Right atrium auricular region (tissue), 2 donors: ENCODE measurements around the gene ATP1A4. TPM values are rescaled to one million over a fixed set of nuclear protein-coding genes. Genes with fewer than 3 reads are reported as not detected.
"Not testable (repeated sequence)": the region's sequence is repeated elsewhere in the genome, so short reads cannot be mapped to it uniquely, and the experiment has no call there.

Experiments used
- DNase-seq: peaks from one replicate; pipeline ENCODE4 v3.0.0-alpha.2; 2019; ENCODE audit warnings: low spot score
- H3K27ac ChIP-seq, 2 donors: fragments of 200-600 bp; sonication (generic); 1 replicate in 1 of 2; 2 replicates in 1 of 2; pipeline ENCODE4 v1.5.1; 2016 to 2019
- H3K27me3 ChIP-seq, 2 donors: fragments of 200-600 bp; sonication (generic); one replicate each; pipeline versions ENCODE4 v1.5.1 to v1.6.0; 2017 to 2019
- H3K36me3 ChIP-seq: fragments of 200-600 bp; sonication (generic); one replicate; pipeline ENCODE4 v1.5.1; 2016
- H3K4me1 ChIP-seq, 2 donors: fragments of 200-600 bp; sonication (generic); one replicate each; pipeline versions ENCODE4 v1.5.1 to v1.6.0; 2017 to 2019
- H3K4me3 ChIP-seq, 2 donors: fragments of 200-600 bp; sonication (generic); 1 replicate in 1 of 2; 2 replicates in 1 of 2; pipeline ENCODE4 v1.5.1; 2017 to 2019; ENCODE audit warnings: mild to moderate bottlenecking in 1 of 2, moderate library complexity in 1 of 2
- H3K9me3 ChIP-seq, 2 donors: fragments of 200-600 bp; sonication (generic); one replicate each; pipeline ENCODE4 v1.5.1; 2019
- total RNA-seq, 2 donors: library from RNA; depleted of rRNA; stranded (reverse); fragments of >200 nt; gene quantifications; one replicate each; pipeline ENCODE4 v1.1.0, GENCODE V29; 2016
- TF ChIP-seq, protein P1 (sequence below), 2 donors: fragments of 200-600 bp; sonication (generic); IDR thresholded peaks; one replicate each; pipeline ENCODE4 v1.5.1; 2019; ENCODE audit warnings: antibody characterized with exemption in 2 of 2

ATP1A4 gene
- total RNA-seq, 2 donors from 2014 or later = not detected

DNA sequence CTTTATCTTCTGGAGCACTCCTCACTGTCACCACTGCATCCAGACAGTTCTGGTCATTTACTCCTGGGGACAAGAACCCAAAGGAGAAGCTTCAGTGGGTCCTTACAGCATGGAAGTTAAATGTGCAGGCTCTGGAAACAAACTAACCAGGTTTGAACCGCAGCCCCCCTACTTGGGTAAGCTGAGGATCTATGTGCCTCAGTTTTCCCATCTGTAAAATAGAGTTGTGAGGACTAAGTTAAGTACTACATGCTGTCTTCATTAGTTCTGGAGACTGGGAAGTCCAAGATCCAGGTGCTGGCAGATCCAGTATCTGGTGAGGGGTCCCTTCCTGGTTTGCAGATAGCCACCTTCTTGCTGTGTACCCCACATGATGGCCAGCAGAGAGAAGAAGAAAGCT is 43.9 kb upstream of the ATP1A4 start:
- Histone ChIP-seq H3K4me3 (no peak overlapping the region), H3K36me3 (no peaks in the 10 kb centered on the region), H3K4me1 (peaks cover 0 to 11% of the 10 kb centered on the region in 2 donors), H3K9me3 (no peaks in the 10 kb centered on the region), H3K27me3 (no peaks in the 10 kb centered on the region), H3K27ac (no peak overlapping the region)
- TF ChIP-seq, protein P1, sequence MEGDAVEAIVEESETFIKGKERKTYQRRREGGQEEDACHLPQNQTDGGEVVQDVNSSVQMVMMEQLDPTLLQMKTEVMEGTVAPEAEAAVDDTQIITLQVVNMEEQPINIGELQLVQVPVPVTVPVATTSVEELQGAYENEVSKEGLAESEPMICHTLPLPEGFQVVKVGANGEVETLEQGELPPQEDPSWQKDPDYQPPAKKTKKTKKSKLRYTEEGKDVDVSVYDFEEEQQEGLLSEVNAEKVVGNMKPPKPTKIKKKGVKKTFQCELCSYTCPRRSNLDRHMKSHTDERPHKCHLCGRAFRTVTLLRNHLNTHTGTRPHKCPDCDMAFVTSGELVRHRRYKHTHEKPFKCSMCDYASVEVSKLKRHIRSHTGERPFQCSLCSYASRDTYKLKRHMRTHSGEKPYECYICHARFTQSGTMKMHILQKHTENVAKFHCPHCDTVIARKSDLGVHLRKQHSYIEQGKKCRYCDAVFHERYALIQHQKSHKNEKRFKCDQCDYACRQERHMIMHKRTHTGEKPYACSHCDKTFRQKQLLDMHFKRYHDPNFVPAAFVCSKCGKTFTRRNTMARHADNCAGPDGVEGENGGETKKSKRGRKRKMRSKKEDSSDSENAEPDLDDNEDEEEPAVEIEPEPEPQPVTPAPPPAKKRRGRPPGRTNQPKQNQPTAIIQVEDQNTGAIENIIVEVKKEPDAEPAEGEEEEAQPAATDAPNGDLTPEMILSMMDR (IDR thresholded peaks at IDR 0.05) = no peak
- DNase-seq = no peak

DNA sequence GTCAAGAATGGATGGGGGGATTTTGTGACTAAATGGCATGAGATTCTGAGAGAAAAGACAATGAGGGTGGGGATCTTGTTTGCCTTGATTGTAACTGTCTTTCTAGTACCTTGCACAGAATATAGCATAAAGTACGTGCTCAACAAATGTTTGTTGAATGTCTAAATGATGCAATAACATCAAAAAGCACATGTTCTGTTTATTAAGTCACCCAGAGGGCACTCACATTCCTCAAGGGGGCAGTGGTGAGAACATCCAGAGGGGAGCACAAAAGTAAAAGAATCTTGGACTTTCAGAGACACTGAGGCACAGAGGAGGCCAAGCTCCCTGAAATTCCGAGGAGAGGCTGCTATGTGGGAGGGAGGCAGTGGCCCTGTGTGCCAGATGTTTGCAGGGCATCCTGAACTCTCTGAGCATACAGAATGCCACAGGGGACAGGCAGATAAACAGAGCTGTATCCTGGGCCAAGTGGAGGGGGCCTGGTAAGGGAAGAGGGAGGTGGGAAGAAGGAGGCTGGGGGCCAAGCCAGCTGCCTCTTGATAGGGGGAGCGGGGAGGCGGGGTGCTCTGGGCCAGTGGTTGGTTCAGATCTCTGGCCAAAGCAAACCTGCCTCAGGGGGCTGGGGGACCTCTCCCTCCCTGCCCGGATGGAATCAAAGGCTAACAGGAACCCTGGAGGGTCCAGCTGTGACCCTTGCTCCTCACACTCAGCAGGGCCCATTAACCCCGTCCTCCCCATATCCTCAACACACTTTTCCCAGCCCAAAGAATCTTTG is 42.3 kb upstream of the ATP1A4 start:
- H3K9me3 ChIP-seq = no peaks in the 10 kb centered on the region
- TF ChIP-seq, protein P1 (IDR thresholded peaks at IDR 0.05) = peak; percentile 34 to 65
- H3K4me3 ChIP-seq = no peak overlapping the region
- peaks cover 0 to 17% of the 10 kb centered on the region in 2 donors for H3K4me1 ChIP-seq
- DNase-seq = no peak
- H3K36me3 ChIP-seq = no peaks in the 10 kb centered on the region
- H3K27ac ChIP-seq = no peak overlapping the region
- no peaks in the 10 kb centered on the region for H3K27me3 ChIP-seq

DNA sequence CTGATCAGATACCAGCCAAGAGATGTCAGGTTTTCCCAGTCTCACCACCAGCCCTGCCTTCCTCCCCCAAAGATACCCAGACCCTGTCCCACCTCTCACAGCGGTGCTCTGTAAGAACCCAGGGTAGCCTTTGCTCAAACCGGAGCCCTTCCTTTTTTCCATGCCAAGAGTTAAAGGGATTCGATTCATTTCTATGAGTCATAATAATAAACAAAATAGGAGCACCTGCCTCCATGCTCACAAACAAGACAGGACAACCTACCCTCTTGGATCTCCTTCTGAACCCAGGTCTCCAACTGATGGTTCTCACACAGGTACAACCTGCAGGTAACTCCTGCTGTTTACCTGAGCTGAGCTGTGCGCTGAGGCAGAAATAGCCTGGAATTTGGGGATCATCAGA is 41.7 kb upstream of the ATP1A4 start:
- Histone ChIP-seq H3K27ac (no peak overlapping the region), H3K36me3 (no peaks in the 10 kb centered on the region), H3K27me3 (no peaks in the 10 kb centered on the region), H3K9me3 (no peaks in the 10 kb centered on the region), H3K4me3 (no peak overlapping the region), H3K4me1 (peaks cover 0 to 23% of the 10 kb centered on the region in 2 donors)
- TF ChIP-seq, protein P1 (IDR thresholded peaks at IDR 0.05) = no peak
- no peak for DNase-seq

DNA sequence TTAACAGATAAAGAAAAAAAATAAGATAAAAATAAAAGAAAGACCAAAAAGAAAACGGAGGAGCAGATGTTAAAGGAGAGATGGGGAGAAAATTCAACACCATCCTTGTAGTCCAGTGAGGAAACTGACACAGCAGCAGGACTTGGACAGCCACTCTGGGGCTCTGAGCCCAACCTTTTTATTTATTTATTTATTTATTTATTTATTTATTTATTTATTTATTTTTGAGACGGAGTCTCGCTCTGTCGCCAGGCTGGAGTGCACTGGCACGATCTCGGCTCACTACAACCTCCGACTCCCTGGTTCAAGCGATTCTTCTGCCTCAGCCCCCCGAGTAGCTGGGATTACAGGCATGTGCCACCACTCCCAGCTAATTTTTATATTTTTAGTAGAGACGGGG is 39.9 kb upstream of the ATP1A4 start:
- not testable (repeated sequence) for H3K9me3 ChIP-seq, H3K27me3 ChIP-seq, H3K27ac ChIP-seq, H3K36me3 ChIP-seq, DNase-seq, H3K4me3 ChIP-seq
- H3K4me1 ChIP-seq = peaks cover 0 to 33% of the 10 kb centered on the region in 2 donors

DNA sequence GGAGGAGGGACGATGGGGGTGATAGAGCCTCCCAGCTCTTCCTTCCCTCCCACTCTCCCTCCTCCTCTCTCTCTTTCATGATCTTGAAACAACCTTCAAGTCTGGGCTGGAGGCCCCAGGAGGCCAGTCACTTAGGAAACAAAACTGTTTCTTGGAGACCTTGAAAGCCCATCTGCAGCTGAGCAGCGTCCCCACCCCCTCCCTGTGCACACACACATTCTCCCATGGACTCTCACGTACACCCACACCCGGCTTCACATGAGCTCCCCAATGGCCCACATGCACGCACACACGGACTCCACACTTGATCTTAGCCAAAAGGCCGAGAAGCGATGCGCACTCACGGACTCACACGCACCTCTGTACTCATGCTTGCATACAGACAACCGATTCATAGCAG is 39.0 kb upstream of the ATP1A4 start:
- no peak for DNase-seq
- Histone ChIP-seq H3K4me3 (no peak overlapping the region), H3K36me3 (no peaks in the 10 kb centered on the region), H3K9me3 (no peaks in the 10 kb centered on the region), H3K4me1 (peaks cover 0 to 37% of the 10 kb centered on the region in 2 donors), H3K27ac (no peak overlapping the region), H3K27me3 (no peaks in the 10 kb centered on the region)
- TF ChIP-seq, protein P1 (IDR thresholded peaks at IDR 0.05) = no peak

DNA sequence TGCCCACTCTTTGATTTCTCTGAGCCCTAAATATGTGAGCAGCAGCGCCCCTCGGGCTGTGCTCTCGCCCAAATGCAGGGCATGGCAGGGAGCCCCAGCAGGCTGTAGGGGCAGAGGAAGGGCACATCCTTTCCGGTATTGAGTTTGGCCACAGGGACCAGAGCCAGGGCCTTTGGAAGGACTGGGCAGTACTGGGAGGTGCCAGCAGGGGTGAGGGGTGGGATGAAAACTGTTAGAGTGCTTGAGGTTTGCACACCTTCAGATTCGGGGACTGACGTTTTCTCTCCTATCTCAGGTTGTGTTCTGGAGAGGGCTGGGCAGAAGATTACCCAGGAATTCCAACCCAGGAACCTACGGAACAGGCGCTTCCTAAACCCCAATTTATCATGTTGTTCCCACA is 38.0 kb upstream of the ATP1A4 start:
- H3K27me3 ChIP-seq = no peaks in the 10 kb centered on the region
- peaks cover 3% of the 10 kb centered on the region for H3K36me3 ChIP-seq
- DNase-seq = no peak
- H3K4me1 ChIP-seq = peaks cover 0 to 48% of the 10 kb centered on the region in 2 donors
- TF ChIP-seq, protein P1 (IDR thresholded peaks at IDR 0.05) = no peak
- H3K9me3 ChIP-seq = no peaks in the 10 kb centered on the region
- H3K4me3 ChIP-seq = no peak overlapping the region
- peak overlapping the region; percentile 67 to 90 for H3K27ac ChIP-seq
